GM18520 (cell line): ENCODE results near the gene ATRNL1.
"Not testable (repeated sequence)": the region's sequence is repeated elsewhere in the genome, so short reads cannot be mapped to it uniquely, and the experiment has no call there.

ENCODE experiments used
- ATAC-seq: cut with Tn5 transposase; IDR thresholded peaks from one replicate; pipeline ENCODE4 v1.9.1; 2021; ENCODE audit not compliant: unreplicated experiment

Gene ATRNL1

GRCh38 chr10:115417585-115418265 is 324.6 kb downstream of the ATRNL1 start:
- ATAC-seq, result peak; percentile 73

GRCh38 chr10:115422624-115423023 is 329.5 kb downstream of the ATRNL1 start:
- no peak for ATAC-seq

DNA sequence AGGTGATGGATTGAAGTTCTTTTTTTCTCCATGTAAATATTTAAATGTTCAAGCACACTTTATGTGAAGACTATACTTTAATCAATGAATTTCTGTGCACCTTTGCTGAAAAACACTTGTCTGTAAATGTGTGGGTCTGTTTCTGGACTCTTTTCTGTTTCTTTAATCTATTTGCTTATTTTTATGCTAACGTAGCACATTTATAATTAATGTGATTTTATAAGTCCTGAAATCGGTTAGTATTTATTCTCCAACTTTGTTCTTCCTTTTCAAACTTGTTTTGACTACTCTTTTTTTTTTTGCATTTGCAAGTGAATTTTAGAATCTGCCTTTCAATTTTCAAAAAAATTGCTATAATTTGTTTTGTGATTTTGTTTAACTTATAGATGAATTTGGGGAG is 334.4 kb downstream of the ATRNL1 start:
- no peak for ATAC-seq

GRCh38 chr10:115432188-115432819 is 339.1 kb downstream of the ATRNL1 start:
- no peak for ATAC-seq

- ATAC-seq, result no peak
Observed at GRCh38 chr10:115436999-115437398, 343.8 kb downstream of the ATRNL1 start.

DNA sequence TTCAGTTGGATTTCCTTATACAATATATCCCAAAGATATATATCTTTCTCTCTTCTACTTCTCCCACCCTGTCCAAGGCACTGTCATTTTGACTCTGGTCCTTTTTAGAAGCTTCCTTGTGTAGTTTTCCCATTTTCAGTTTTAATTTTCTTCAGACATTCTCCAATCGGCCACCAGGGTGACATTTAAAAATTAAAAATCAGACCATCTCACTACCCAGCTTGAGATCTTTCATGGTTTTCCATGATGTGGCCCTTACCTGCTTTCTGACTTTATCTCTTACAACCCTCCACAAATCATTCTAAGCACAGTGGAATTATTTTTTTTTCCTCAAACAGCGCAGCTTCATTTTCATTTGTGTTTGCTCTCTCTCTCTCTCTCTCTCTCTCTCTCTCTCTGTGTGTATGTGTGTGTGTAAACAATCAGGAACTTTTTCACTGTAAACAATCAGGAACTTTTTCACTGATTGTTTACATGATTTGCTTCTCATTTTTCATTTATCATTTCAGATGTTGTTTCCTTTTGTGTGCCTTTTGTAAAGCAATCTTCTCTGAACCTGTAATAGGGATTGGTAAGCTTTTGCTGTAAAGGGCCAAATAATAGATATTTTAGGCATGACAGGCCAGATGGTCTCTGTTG is 348.9 kb downstream of the ATRNL1 start:
- ATAC-seq, result no peak

GRCh38 chr10:115456812-115457211 is 363.6 kb downstream of the ATRNL1 start:
- ATAC-seq, result no peak

DNA sequence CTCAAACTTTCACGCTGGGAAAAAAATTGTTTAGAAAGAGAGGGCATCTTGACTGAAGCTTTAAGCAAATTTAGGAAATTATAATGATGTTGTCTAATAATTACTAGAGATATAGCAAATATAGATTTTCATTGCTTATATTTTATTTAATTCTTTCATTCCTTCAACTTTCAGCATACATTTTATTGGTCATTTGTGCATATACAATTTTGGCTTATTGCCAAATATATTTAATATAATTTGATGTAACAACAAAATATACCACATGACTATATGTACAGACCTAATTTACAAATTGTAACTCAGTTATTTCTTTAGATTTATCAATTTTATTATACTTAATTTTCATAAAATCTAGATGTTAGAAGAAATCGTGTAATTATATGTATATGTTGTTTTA is 390.1 kb downstream of the ATRNL1 start:
- ATAC-seq, result no peak

- ATAC-seq, result no peak
Observed at GRCh38 chr10:115491526-115492140, 398.5 kb downstream of the ATRNL1 start.

GRCh38 chr10:115503546-115503945 is 410.4 kb downstream of the ATRNL1 start:
- ATAC-seq, result no peak

DNA sequence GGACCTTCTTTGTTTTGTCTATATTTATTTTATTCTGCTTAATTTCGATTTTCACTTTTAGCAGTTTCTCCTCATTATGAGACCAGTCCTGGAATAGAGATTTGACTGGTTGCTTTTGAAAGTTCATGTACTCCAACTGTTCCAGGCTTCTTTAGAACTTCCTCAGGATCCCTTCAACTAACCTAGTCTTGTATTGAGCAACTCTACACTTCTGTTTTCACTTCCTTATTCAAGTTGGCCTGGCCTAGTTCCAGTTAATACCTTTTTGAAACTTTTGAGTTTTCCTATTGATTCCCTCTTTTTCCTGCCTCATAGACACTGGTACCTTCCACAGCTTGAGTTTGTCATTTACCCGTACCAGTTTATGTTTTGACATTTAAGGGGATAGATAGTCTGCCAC is 421.7 kb downstream of the ATRNL1 start:
- no peak for ATAC-seq

DNA sequence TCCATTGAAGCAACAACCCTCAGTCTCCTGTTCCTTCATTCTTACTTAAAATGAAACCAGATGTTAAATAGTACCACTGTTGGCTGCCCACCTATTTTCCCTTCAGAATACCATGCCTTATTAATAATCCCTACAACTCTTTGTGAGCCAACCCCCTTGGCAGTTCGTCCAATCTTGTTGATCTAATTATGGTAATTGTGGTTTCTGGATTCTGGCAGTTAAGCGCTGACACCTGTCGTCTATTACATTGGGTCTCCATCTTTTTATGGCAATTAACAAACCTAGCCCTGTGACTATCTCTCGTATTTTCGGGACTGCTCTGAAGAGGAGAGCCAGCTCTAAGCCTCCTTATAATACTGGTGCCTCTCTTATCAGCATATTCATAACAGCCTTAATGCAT is 432.0 kb downstream of the ATRNL1 start:
- no peak for ATAC-seq

DNA sequence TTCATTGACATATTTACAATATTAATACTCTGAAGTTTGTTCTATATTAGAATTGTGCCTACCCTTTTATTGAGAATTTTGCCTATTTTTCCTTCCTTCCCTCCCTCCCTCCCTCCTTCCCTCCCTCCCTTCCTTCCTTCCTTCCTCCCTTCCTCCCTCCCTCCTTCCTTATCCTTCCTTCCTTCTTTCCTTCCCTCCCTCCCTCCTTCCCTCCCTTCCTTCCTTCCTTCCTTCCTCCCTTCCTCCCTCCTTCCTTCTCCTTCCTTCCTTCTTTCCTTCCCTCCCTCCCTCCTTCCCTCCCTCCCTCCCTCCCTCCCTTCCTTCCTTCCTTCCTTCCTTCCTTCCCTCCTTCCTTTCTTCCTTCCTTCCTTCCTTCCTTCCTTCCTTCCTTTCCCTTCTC is 434.5 kb downstream of the ATRNL1 start:
- ATAC-seq, result not testable (repeated sequence)

- ATAC-seq, result not testable (repeated sequence)
Observed at GRCh38 chr10:115536401-115536800, 443.2 kb downstream of the ATRNL1 start.

- no peak for ATAC-seq
Observed at GRCh38 chr10:115539142-115539762, 446.1 kb downstream of the ATRNL1 start.

DNA sequence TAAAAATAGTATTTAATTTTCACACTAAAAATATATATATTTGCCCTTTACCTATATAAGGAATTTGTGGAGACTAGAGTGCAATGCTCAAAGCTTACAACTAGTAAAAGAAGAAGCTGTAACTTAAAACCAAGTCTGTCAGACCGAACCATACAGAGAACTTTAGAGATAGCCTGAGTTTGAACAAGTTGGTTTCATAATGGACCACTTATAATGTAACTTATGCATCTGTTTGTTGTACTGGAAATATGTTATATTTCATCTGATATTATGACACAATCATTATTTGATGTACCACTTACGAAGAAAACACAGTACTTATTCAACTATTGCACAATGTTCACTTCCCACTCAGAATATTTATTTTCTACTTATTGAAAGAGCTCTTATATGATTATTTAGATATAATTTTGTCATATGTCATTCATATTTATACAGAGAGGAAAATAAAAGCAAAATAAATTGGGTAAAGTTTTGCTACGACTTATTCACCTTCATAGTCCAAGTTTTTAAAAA is 462.8 kb downstream of the ATRNL1 start:
- no peak for ATAC-seq

- no peak for ATAC-seq
Observed at GRCh38 chr10:115558252-115558651, 465.1 kb downstream of the ATRNL1 start.

DNA sequence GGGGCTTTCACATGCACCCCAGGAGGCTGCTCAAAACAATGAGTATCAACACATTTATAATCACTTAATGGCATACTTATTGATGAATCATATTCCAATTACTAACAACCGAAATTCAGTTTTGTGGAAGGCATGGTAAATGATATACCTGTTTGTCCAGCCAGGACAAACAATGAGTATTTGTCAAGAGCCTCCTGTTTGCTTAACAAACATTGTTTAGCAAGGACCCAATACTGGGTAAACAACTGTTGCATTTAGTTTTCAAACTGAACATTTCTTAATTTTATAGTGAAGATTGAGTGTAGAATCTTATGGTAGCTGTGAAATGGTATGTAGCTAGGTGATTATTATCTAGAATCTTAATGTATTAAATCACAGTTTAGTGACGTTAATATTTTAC is 473.7 kb downstream of the ATRNL1 start:
- ATAC-seq, result no peak

- no peak for ATAC-seq
Observed at GRCh38 chr10:115572740-115573455, 479.7 kb downstream of the ATRNL1 start.

- ATAC-seq, result no peak
Observed at GRCh38 chr10:115580239-115580638, 487.1 kb downstream of the ATRNL1 start.

- ATAC-seq, result no peak
Observed at GRCh38 chr10:115593060-115593459, 499.9 kb downstream of the ATRNL1 start.
